ENCODE data around the gene CTNND2.

Gene CTNND2

GRCh38 chr5:11027660-11028059 is 876.6 kb downstream of the CTNND2 start:
- TF ChIP-seq, protein P1, sequence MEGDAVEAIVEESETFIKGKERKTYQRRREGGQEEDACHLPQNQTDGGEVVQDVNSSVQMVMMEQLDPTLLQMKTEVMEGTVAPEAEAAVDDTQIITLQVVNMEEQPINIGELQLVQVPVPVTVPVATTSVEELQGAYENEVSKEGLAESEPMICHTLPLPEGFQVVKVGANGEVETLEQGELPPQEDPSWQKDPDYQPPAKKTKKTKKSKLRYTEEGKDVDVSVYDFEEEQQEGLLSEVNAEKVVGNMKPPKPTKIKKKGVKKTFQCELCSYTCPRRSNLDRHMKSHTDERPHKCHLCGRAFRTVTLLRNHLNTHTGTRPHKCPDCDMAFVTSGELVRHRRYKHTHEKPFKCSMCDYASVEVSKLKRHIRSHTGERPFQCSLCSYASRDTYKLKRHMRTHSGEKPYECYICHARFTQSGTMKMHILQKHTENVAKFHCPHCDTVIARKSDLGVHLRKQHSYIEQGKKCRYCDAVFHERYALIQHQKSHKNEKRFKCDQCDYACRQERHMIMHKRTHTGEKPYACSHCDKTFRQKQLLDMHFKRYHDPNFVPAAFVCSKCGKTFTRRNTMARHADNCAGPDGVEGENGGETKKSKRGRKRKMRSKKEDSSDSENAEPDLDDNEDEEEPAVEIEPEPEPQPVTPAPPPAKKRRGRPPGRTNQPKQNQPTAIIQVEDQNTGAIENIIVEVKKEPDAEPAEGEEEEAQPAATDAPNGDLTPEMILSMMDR (IDR thresholded peaks at IDR 0.05; ENCODE audit: control insufficient read depth, extremely low read depth, insufficient read depth) = no peak
- no peak for DNase-seq (ENCODE audit: low read depth)
- H3K4me3 ChIP-seq (ENCODE audit: low read depth, low read length) = no peak overlapping the region

- no peak for DNase-seq (ENCODE audit: low read depth)
- H3K4me3 ChIP-seq (ENCODE audit: low read depth, low read length) = no peak overlapping the region
- TF ChIP-seq, protein P1 (IDR thresholded peaks at IDR 0.05; ENCODE audit: control insufficient read depth, extremely low read depth, insufficient read depth) = no peak
Observed at GRCh38 chr5:11026543-11026942, 877.7 kb downstream of the CTNND2 start.

- H3K4me3 ChIP-seq (ENCODE audit: low read depth, low read length) = no peak overlapping the region
- no peak for DNase-seq (ENCODE audit: low read depth)
- TF ChIP-seq, protein P1 (IDR thresholded peaks at IDR 0.05; ENCODE audit: control insufficient read depth, extremely low read depth, insufficient read depth) = no peak
Observed at GRCh38 chr5:11023945-11024344, 880.3 kb downstream of the CTNND2 start.

DNA sequence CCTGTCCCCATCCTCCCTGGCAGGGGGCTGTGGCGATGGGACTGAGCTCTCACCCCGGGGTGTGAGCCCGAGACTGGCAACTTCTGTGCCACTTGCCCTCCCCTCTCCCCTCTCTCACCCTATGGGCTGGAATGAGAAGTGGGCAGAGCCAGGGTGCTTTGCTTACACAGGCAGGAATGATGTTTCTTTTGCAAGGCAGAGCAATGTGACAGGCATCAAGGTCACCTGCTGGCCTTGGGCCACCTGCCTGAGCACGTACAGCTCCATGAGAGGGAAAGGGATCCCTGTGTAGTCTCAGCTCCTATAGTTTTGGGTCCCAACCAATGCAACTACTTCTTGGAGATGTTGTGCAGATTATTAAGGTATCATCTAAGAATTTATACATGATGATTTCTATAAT is 890.5 kb downstream of the CTNND2 start:
- H3K4me3 ChIP-seq (ENCODE audit: low read depth, low read length) = no peak overlapping the region
- TF ChIP-seq, protein P1 (IDR thresholded peaks at IDR 0.05; ENCODE audit: control insufficient read depth, extremely low read depth, insufficient read depth) = no peak
- no peak for DNase-seq (ENCODE audit: low read depth)

- DNase-seq (ENCODE audit: low read depth) = no peak
- no peak overlapping the region for H3K4me3 ChIP-seq (ENCODE audit: low read depth, low read length)
- TF ChIP-seq, protein P1 (IDR thresholded peaks at IDR 0.05; ENCODE audit: control insufficient read depth, extremely low read depth, insufficient read depth) = no peak
Observed at GRCh38 chr5:11012295-11012694, 892.0 kb downstream of the CTNND2 start.

- TF ChIP-seq, protein P1 (IDR thresholded peaks at IDR 0.05; ENCODE audit: control insufficient read depth, extremely low read depth, insufficient read depth) = no peak
- no peak overlapping the region for H3K4me3 ChIP-seq (ENCODE audit: low read depth, low read length)
- DNase-seq (ENCODE audit: low read depth) = no peak
Observed at GRCh38 chr5:11010429-11011210, 893.6 kb downstream of the CTNND2 start.

DNA sequence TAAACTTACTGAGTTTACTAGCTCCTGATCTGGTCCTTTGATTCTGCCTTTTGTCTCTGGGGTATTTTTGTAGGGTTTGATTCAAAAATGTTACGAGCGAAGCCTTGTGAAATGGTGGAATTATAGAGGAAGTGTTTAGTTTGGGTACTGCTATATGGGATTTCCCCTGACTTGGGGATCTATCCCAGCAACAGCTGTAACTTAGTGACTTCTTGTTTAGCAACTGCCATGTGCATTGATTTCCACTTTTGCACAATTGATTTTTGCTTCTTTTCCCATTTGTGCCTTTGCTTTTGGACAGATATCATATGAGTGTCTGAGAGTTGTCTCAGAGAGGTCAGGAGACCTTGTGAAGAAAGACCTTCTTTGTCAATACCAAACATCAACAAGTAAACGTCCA is 894.7 kb downstream of the CTNND2 start:
- TF ChIP-seq, protein P1 (IDR thresholded peaks at IDR 0.05; ENCODE audit: control insufficient read depth, extremely low read depth, insufficient read depth) = no peak
- no peak for DNase-seq (ENCODE audit: low read depth)
- no peak overlapping the region for H3K4me3 ChIP-seq (ENCODE audit: low read depth, low read length)

All from LNCaP clone FGC (cell line).